DLD1 (cell line): ENCODE data around the gene PRMT6.
"Not testable (repeated sequence)": the region's sequence is repeated elsewhere in the genome, so short reads cannot be mapped to it uniquely, and the experiment has no call there.

Experiments
- in situ Hi-C: cut with HindIII; loops from 2 replicates; pipeline ENCODE4 v1.10.0; 2017; ENCODE audit warnings: low sequenced_read_pairs

Gene PRMT6

GRCh38 chr1:107056426-107057196 lies at the start of gene PRMT6:
PRMT6 (plus strand) TSS chr1:107056674; CDS start chr1:107056716, 42 bp downstream.
- in situ Hi-C loops = no loop called here

- in situ Hi-C loops = no loop called here
Observed at GRCh38 chr1:107009281-107009680, 47.2 kb upstream of the PRMT6 start.

- in situ Hi-C loops = no loop called here
Observed at GRCh38 chr1:107010582-107010981, 45.9 kb upstream of the PRMT6 start.

- in situ Hi-C loops = no loop called here
Observed at GRCh38 chr1:107016376-107016978, 40.0 kb upstream of the PRMT6 start.

- in situ Hi-C loops = no loop called here
Observed at GRCh38 chr1:107018445-107018844, 38.0 kb upstream of the PRMT6 start.

GRCh38 chr1:107019166-107019565 lies 37.3 kb upstream of the PRMT6 start:
- in situ Hi-C loops = no loop called here

GRCh38 chr1:107038874-107039273 lies 17.6 kb upstream of the PRMT6 start:
- in situ Hi-C loops = not testable (repeated sequence)

- in situ Hi-C loops = not testable (repeated sequence)
Observed at GRCh38 chr1:107044310-107045220, 11.9 kb upstream of the PRMT6 start.

GRCh38 chr1:107047602-107048001 lies 8.9 kb upstream of the PRMT6 start:
- in situ Hi-C loops = no loop called here

- in situ Hi-C loops = no loop called here
Observed at GRCh38 chr1:107048241-107048640, 8.2 kb upstream of the PRMT6 start.

GRCh38 chr1:107051266-107051665 lies 5.2 kb upstream of the PRMT6 start:
- in situ Hi-C loops = no loop called here

- in situ Hi-C loops = not testable (repeated sequence)
Observed at GRCh38 chr1:107055919-107056425, 502 bp upstream of the PRMT6 start.

GRCh38 chr1:107057197-107058133 lies 991 bp downstream of the PRMT6 start:
- in situ Hi-C loops = no loop called here

- in situ Hi-C loops = no loop called here
Observed at GRCh38 chr1:107058245-107059032, 2.0 kb downstream of the PRMT6 start.

- in situ Hi-C loops = no loop called here
Observed at GRCh38 chr1:107061886-107062285, 5.4 kb downstream of the PRMT6 start.

- in situ Hi-C loops = no loop called here
Observed at GRCh38 chr1:107073493-107073892, 17.0 kb downstream of the PRMT6 start.

GRCh38 chr1:107076841-107077240 lies 20.4 kb downstream of the PRMT6 start:
- in situ Hi-C loops = no loop called here

- in situ Hi-C loops = no loop called here
Observed at GRCh38 chr1:107079249-107079648, 22.8 kb downstream of the PRMT6 start.

- in situ Hi-C loops = no loop called here
Observed at GRCh38 chr1:107081102-107081501, 24.6 kb downstream of the PRMT6 start.
